Myocyte (in vitro differentiated cells): ENCODE data around the gene RIC8B. TPM values are rescaled to one million over a fixed set of nuclear protein-coding genes. Genes with fewer than 3 reads are reported as not detected.

Experiments used
- DNase-seq: peaks from one replicate; pipeline ENCODE4 v3.0.0-alpha.2; 2012; ENCODE audit warnings: low read depth
- total RNA-seq: library from RNA; depleted of rRNA; stranded (reverse); fragments of >200 nt; gene quantifications from 2 replicates; pipeline ENCODE4 v1.2.3, GENCODE V29; 2014

Gene RIC8B
- total RNA-seq, 1 donor from 2014 or later = 7.6 TPM

- no peak for DNase-seq
These were observed 26.8 kb downstream of the RIC8B start for GRCh38 chr12:106801167-106801708.

GRCh38 chr12:106801830-106802533, 27.5 kb downstream of the RIC8B start:
- DNase-seq = no peak

- no peak for DNase-seq
These were observed 30.2 kb downstream of the RIC8B start for GRCh38 chr12:106804668-106805067.

- DNase-seq = no peak
These were observed 40.2 kb downstream of the RIC8B start for GRCh38 chr12:106814714-106815113.

DNA sequence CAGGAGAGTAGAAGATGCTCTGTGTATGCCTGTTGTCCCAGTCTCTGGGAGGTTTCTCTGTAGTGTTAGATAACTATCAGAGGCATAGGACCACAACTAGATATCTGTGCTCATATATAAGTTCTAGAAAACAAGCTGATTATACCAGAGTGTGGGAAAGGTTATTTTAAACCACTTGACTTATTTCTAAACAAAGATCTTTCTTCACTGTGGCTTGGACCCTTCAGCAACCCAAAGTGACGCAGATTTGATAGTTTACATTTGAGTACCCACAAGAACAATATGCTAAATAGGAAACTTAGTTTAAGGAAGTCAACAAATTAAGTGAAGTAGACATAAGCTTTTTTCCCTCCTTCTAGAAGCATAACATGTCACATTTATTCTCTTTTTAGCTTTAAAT, 41.3 kb downstream of the RIC8B start:
- no peak for DNase-seq

- DNase-seq = peak; percentile 5
These were observed 41.7 kb downstream of the RIC8B start for GRCh38 chr12:106816231-106816630.

- no peak for DNase-seq
These were observed 45.5 kb downstream of the RIC8B start for GRCh38 chr12:106819991-106820390.

DNA sequence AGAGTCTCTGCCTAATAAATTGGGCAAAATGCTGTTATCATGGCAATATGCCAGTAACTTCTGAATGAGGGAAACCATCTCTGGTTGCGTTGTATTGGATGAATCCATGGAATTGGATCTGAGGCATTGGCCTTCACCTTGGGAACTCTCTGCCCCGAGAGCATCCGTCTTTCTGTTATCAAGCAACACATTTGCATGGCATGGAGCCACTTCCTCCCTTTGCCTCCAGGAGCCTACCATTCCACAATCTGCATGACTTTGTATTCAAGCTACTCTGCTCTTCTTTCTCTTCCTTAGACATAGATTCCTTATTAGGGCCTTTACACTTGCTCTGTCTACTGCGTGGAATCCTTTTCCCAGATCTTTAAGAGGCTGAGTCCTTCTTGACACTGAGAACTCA, 57.2 kb downstream of the RIC8B start:
- DNase-seq = no peak

DNA sequence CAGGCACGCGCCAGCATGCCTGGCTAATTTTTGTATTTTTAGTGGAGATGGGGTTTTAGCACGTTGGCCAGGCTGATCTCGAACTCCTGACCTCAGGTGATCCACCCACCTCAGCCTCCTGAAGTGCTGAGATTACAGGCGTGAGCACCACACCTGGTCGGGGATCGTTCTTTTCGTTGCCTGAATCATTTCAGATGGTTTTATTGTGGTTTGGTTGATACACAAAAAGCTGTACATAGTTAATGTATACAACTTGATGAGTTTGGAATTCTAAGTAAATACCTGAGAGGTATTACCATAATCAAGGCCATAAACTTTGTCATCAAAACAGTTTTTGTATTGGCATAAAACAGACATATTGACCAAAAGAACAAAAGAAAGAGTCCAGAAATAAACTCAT, 63.3 kb downstream of the RIC8B start:
- DNase-seq = no peak

DNA sequence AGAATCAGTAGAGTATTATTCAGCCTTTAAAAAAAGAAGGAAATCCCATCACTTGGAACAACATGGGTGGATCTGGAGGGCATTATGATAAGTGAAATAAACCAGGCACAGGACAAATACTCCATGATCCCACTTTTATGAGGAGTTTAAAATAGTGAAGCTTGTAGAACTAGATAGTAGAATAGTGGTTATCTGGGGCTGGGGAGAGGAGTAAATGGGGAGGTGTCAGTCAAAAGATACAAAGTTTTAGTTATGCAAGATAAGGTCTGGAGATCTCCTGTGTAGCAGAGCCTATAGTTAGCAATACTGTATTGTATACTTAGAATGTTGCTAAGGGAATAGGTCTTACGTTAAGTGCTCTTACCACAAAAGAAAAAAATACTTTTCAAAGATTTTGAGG, 64.9 kb downstream of the RIC8B start:
- DNase-seq = no peak

GRCh38 chr12:106840243-106840642, 65.8 kb downstream of the RIC8B start:
- DNase-seq = no peak

DNA sequence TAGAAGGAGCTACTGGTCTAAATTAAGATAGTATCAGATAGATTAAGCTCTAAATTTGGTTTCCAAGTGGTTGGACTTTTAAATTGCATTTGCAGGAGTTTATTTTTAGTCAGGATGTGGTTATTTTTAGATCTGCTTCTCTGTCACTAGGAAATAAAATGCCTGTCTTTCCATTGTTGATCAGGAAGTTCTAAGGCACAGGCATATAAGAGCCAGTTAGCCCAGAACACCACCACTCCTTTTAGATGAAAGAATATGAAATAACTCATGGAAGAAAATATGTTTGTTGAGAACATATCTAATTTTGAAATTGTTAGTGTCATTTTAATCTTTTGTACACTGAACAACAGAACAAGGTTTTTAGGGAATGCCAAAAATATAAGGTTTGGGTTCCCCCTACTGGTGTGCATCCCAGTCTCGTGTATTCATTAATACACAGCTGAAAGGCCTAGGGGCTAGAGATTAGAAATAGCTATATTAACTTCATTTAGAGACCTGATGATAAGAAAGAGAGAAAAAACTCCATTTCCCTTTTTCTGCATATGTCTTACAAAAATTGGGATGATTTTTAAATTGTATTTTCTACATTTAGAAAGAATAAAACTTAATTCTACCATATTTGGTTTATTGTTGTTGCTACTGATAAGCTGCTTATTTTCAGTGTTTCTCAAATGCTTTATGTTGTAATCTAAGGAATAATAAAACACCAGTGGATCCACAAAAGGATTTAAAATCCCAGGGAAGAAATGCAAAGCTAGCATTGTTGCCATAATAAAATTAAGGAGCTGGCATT, 67.2 kb downstream of the RIC8B start:
- peak; percentile 71 for DNase-seq

GRCh38 chr12:106845902-106846301, 71.4 kb downstream of the RIC8B start:
- no peak for DNase-seq

DNA sequence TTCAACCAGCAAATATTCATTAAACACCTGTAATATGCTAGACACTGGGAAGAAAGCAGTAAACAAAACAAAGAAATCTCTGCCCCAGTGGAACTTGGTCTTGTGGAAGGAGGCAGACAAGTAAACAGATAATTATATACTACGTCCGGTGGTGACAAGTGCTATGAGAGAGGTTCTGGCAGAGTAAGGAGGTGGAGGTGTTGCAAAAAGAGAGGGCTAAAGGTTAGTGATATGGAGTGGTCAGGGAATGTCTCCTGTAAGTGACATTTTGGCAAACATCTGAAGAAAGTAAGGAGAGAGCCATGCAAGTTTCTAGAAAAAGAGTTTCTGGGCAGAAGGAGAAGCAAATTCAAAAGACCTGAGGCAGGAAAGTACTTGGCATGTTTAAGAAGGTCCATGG, 73.4 kb downstream of the RIC8B start:
- no peak for DNase-seq

DNA sequence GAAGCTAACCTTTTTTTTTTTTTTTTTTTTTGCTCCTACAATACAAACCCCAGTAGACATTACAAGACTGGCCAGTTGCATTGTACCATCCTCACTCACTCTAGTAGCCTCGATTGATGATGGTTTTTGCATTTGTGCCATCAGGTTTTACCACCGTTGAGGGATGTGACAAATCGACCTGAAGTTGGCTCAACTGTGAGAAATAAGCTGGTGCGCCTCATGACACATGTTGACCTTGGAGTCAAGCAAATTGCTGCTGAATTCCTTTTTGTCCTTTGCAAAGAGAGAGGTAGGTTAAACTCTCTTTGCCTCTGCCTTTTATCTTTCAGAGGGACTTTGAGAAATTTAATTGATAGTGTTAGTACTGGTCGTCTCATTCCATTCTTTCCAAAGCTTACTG, 76.8 kb downstream of the RIC8B start:
- no peak for DNase-seq

DNA sequence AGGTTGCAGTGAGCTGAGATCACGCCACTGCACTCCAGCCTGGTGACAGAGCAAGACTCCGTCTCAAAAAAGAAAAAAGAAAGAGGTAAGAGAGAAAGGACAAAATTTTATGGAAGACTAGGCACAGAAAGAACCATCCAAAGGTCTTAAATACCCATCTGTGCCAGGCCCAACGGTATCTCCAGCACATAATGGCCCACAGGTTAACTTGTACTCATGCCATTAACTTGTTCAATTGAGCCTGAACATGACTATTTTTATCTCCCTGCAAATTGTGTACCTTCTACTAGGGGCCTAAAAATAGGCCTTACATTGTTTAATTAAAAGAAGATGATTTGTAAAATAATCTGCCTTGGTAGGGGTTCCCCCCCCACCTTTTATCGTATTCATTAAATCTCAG, 80.2 kb downstream of the RIC8B start:
- DNase-seq = no peak

DNA sequence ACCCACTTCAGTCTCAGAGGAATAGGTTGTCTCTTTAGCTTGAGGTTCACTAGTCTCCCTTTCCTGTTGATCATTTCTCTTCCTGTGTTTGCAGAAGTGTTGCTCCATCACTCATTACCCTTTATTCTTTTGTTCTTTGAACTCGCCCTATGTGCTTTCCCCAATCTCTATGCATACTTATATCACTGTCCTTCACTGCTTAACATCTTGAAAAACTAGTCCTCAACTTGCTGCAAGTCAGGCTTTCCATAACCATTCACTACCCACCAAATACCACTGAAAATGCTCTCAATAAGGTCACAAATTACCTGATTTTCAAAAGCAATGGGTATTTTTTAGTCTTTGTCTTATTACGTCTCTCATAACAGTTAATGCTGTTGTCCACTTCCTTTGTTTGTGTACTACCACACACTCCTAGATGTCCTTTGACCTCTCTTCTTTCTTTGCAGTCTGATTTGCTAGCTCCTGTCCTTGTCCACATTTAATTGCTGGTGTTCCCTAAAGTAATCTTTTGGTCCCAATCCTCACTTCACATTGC, 80.8 kb downstream of the RIC8B start:
- DNase-seq = no peak

DNA sequence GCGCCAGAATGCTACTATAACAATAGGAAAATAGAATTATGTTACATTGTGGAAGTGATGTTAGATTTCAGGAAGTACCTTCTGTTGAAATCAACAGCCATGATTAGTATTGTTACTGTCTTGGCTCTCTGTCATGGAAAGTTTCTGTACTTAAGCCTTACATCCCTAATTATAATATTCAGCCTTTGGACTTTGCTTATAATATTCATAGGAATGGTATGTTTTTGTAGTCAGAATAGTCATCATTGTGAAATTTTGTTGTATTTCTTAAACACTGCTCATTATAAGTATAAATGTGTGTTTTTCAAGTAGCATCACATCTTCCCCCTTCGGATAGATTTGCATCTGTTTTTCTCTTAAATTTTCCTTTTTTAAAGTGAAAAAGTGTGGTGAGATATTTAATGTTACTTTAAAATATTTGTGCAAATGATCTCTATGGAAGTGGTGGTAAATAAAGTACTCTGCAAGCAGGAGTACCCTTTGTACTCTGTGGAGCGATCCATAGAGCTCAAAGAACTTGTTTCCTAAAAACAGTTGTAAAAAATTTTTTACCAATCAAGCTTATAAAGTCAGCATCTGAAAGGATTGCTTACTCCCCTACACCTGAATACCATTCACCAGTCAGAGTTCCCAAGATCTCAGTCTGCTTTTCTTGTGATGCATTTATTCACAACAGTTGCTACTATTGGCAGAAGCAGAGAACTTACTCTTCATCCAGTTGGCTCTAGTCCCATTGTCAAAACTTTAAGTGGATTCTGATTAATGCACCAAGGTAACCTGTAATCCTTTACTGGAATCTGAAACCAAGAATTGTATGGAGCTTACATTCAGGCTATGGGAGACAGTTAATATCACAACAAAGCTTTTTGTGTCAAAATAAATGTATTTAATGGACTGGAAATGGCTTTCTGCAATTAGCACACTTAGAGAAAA, 87.8 kb downstream of the RIC8B start:
- DNase-seq = no peak

DNA sequence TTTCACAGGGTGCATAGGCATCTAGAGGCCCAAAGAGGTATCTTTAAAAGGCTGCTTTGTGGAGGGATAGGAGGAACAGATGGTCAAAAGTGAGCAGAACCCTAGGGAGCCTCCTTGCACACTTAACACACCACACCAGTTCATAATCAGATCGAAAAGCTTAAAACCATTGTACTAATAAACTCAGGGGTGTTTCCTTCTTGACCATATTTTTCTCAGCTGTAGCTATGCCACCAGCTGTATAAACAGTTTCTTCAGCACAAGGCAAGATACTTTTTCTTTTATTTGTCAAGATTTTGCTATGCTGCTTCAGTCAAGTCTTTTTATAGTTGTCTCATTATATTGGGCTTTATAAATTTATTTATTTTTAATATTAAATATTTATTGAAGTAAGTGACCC, 88.7 kb downstream of the RIC8B start:
- DNase-seq = peak; percentile 13

DNA sequence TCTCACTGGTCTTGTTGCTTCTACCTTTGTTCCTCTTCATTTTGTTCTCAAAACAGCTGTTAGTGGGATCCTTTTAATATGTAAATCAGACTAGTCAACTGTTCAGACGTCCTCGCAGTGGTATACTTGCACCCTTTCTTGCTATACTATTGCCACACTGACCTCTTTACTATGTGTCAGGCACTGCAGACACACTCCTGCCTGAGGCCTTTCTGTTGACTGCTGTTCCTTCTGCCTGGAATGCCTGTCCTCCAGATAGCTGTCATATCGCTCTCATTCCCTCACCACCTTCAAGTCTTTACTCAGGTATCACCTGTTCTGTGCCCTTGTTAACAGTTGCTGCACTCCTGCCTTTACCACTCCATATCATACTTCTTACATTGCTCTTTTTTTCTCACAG, 91.2 kb downstream of the RIC8B start:
- DNase-seq = no peak

DNA sequence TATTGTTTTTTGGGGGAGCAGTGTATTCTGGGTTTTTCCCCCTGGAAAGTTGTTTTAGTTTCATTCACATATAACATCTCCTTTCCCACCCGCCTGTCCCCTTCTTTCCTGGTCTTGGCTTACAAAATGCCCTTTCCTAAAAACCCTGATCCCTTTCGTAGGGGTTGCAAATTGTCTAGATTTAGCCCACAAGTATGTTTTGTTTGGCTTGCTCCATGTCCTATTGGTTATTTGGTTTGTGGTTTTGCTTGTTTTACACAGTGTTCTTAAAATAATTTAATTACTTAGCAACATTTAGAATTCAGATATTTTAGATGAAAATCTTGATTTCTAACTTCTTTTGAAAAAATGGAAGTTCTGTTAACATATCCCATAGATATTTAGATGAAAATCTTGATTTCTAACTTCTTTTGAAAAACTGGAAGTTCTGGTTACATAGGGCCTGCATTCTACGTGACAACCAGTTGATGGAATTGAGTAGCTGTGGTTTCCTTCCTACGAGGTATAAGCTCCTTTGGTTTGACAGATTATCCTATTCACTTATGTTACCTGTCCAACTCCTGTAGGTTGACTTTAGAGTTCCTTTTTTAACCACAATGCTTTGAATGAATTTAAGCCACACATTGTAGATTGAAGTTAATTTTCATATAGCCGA, 92.1 kb downstream of the RIC8B start:
- peak; percentile 17 for DNase-seq
